HepG2 (cell line): ENCODE data around the gene WDR91. TPM values are rescaled to one million over a fixed set of nuclear protein-coding genes. Genes with fewer than 3 reads are reported as not detected.

ENCODE experiments used
- ARID2 ChIP-seq: sonication (generic); formaldehyde crosslinking; IDR thresholded peaks from 2 replicates; pipeline ENCODE4 v1.8.1; 2022; ENCODE audit warnings: mild to moderate bottlenecking, missing genetic modification reagents, borderline replicate concordance
- ATF7 ChIP-seq, 2 experiments: fragments of 450-650 bp in 1 of 2; sonication (generic) in 1 of 2; formaldehyde crosslinking in 1 of 2; IDR thresholded peaks; 2 replicates each; pipeline versions ENCODE4 v1.4.0 to v1.6.1; 2016 to 2020; ENCODE audit warnings: antibody characterized with exemption in 1 of 2, mild to moderate bottlenecking in 1 of 2, missing genetic modification reagents in 1 of 2
- BCLAF1 ChIP-seq: fragments of 450-650 bp; IDR thresholded peaks from 2 replicates; pipeline ENCODE4 v1.6.1; 2017; ENCODE audit warnings: mild to moderate bottlenecking
- BRD4 ChIP-seq: sonication (generic); formaldehyde crosslinking; IDR thresholded peaks from 2 replicates; pipeline ENCODE4 v1.4.0; 2020; ENCODE audit warnings: missing genetic modification reagents
- CTCF ChIP-seq: sonication (generic); formaldehyde crosslinking; IDR thresholded peaks from 2 replicates; pipeline ENCODE4 v1.5.0; 2020; ENCODE audit warnings: mild to moderate bottlenecking, missing genetic modification reagents, moderate library complexity
- HIVEP1 ChIP-seq: sonication (generic); formaldehyde crosslinking; IDR thresholded peaks from 2 replicates; pipeline ENCODE4 v1.4.0; 2020; ENCODE audit warnings: mild to moderate bottlenecking, missing genetic modification reagents
- HNF4G ChIP-seq, 2 experiments: sonication (generic) in 1 of 2; formaldehyde crosslinking in 1 of 2; IDR thresholded peaks; 2 replicates each; pipeline versions ENCODE4 v1.4.0 to v1.6.1; 2011 to 2020; ENCODE audit warnings: borderline replicate concordance in 2 of 2, low read depth in 2 of 2, mild to moderate bottlenecking in 2 of 2, low read length in 1 of 2, missing genetic modification reagents in 1 of 2, moderate library complexity in 1 of 2
- KDM4B ChIP-seq: sonication (generic); formaldehyde crosslinking; IDR thresholded peaks from 2 replicates; pipeline ENCODE4 v1.4.0; 2020; ENCODE audit warnings: missing genetic modification reagents
- KMT2A ChIP-seq: sonication (generic); formaldehyde crosslinking; IDR thresholded peaks from 2 replicates; pipeline ENCODE4 v1.4.0; 2020; ENCODE audit warnings: missing genetic modification reagents
- SALL1 ChIP-seq: sonication (generic); formaldehyde crosslinking; IDR thresholded peaks from 2 replicates; pipeline ENCODE4 v1.8.0; 2022; ENCODE audit warnings: mild to moderate bottlenecking, missing genetic modification reagents
- SAP130 ChIP-seq: IDR thresholded peaks from 2 replicates; pipeline ENCODE4 v1.6.1; 2016; ENCODE audit warnings: low read depth
- SOX5 ChIP-seq: IDR thresholded peaks from 2 replicates; pipeline ENCODE4 v1.6.1; 2016; ENCODE audit warnings: borderline replicate concordance
- TRIM24 ChIP-seq: sonication (generic); formaldehyde crosslinking; IDR thresholded peaks from 2 replicates; pipeline ENCODE4 v1.8.0; 2022; ENCODE audit warnings: mild to moderate bottlenecking, missing genetic modification reagents
- UBTF ChIP-seq: sonication (generic); formaldehyde crosslinking; IDR thresholded peaks from 2 replicates; pipeline ENCODE4 v1.4.0; 2020; ENCODE audit warnings: mild to moderate bottlenecking, missing genetic modification reagents
- XRCC5 ChIP-seq: fragments of 200-400 bp; formaldehyde crosslinking; optimal IDR thresholded peaks from 2 replicates; pipeline ENCODE3; 2017; ENCODE audit warnings: mild to moderate bottlenecking, low read length
- ZBTB38 ChIP-seq: sonication (generic); formaldehyde crosslinking; IDR thresholded peaks from 2 replicates; pipeline ENCODE4 v1.5.1; 2020; ENCODE audit warnings: mild to moderate bottlenecking, missing genetic modification reagents
- ZNF280B ChIP-seq: sonication (generic); formaldehyde crosslinking; IDR thresholded peaks from 2 replicates; pipeline ENCODE4 v1.5.0; 2020; ENCODE audit warnings: missing genetic modification reagents, mild to moderate bottlenecking, borderline replicate concordance
- ZNF598 ChIP-seq: sonication (generic); formaldehyde crosslinking; IDR thresholded peaks from 2 replicates; pipeline ENCODE4 v1.5.1; 2020; ENCODE audit warnings: mild to moderate bottlenecking, missing genetic modification reagents, borderline replicate concordance
- ZNF780A ChIP-seq: sonication (generic); formaldehyde crosslinking; IDR thresholded peaks from 2 replicates; pipeline ENCODE4 v1.8.0; 2022; ENCODE audit warnings: mild to moderate bottlenecking, missing genetic modification reagents, moderate library complexity
- ZNF883 ChIP-seq: sonication (generic); formaldehyde crosslinking; IDR thresholded peaks from 2 replicates; pipeline ENCODE4 v1.5.1; 2020; ENCODE audit warnings: mild to moderate bottlenecking, missing genetic modification reagents; ENCODE audit errors: not compliant biosample characterization
- polyA plus RNA-seq, 8 experiments: library from polyadenylated mRNA; depleted of rRNA in 3 of 8; stranded (reverse) in 7 of 8; unstranded in 1 of 8; fragments of >200 nt; fragmentation: Illumina TruSeq in 4 of 8; extraction: Trizol in 4 of 8; gene quantifications; 2 replicates each; pipeline versions ENCODE4 v1.2.1 to v1.2.3, GENCODE V29; 2011 to 2016; ENCODE audit warnings: low read depth in 4 of 8, missing spikeins in 1 of 8, mixed read lengths in 1 of 8; ENCODE audit not compliant: insufficient read depth in 1 of 8
- total RNA-seq, 5 experiments: library from RNA; depleted of rRNA; stranded (reverse); fragments of >200 nt; fragmentation: Illumina TruSeq; extraction: Trizol; gene quantifications; 2 replicates each; pipeline ENCODE4 v1.2.3, GENCODE V29; 2016; ENCODE audit warnings: low read depth in 1 of 5

Gene WDR91
- total and polyA plus RNA-seq, 2 of the 13 experiments (the other 11 are each of a cell fraction or from before 2014, with no cell fraction given): 11.6 to 12.1 TPM

GRCh38 chr7:135211179-135211945 lies at the start of gene WDR91 (continued):
- peak; percentile 39; the same call in 1 of the 2 replicates for TF ChIP-seq CTCF (CRISPR knock-in tag)
- no peak for TF ChIP-seq XRCC5
- no peak for TF ChIP-seq TRIM24 (CRISPR knock-in tag)
- TF ChIP-seq ZNF780A: no peak
- TF ChIP-seq SALL1 (CRISPR knock-in tag): peak; percentile 60
- TF ChIP-seq BRD4: no peak
- 0 out of 2 replicates have a peak, but pooled peaks have one; percentile 39 for TF ChIP-seq ZNF598 (CRISPR knock-in tag)
- peak; percentile 67; the same call in 1 of the 2 replicates for TF ChIP-seq KMT2A (CRISPR knock-in tag)
- peak; percentile 17; the same call in 1 of the 2 replicates for TF ChIP-seq SOX5 (CRISPR knock-in tag)
- no peak for TF ChIP-seq ATF7 (IDR thresholded peaks at IDR 0.05)
- TF ChIP-seq ATF7 (CRISPR knock-in tag; IDR thresholded peaks at IDR 0.05): no peak
- no peak for TF ChIP-seq HIVEP1 (CRISPR knock-in tag)
- TF ChIP-seq ARID2 (CRISPR knock-in tag): peak; percentile 78; the same call in 1 of the 2 replicates
- TF ChIP-seq KDM4B (CRISPR knock-in tag): 0 out of 2 replicates have a peak, but pooled peaks have one; percentile 23
- TF ChIP-seq ZBTB38 (CRISPR knock-in tag): peak; percentile 53; the same call in 1 of the 2 replicates
- peak; percentile 70 for TF ChIP-seq SAP130 (CRISPR knock-in tag)
- TF ChIP-seq UBTF (CRISPR knock-in tag): peak; percentile 84; the same call in 1 of the 2 replicates
- TF ChIP-seq HNF4G (IDR thresholded peaks at IDR 0.05; ENCODE audit: borderline replicate concordance, low read depth, low read length): no peak
- no peak for TF ChIP-seq HNF4G (CRISPR knock-in tag; IDR thresholded peaks at IDR 0.05; ENCODE audit: borderline replicate concordance, low read depth)
- no peak for TF ChIP-seq BCLAF1
- peak; percentile 51; the same call in 1 of the 2 replicates for TF ChIP-seq ZNF280B (CRISPR knock-in tag)
- TF ChIP-seq ZNF883 (CRISPR knock-in tag): peak; percentile 82
